ENCODE results near the gene ACER1. TPM values are rescaled to one million over a fixed set of nuclear protein-coding genes. Genes with fewer than 3 reads are reported as not detected.
"Not testable (repeated sequence)": the region's sequence is repeated elsewhere in the genome, so short reads cannot be mapped to it uniquely, and the experiment has no call there.

ACER1 gene
- total RNA-seq, 4 donors from 2014 or later, result not detected

DNA sequence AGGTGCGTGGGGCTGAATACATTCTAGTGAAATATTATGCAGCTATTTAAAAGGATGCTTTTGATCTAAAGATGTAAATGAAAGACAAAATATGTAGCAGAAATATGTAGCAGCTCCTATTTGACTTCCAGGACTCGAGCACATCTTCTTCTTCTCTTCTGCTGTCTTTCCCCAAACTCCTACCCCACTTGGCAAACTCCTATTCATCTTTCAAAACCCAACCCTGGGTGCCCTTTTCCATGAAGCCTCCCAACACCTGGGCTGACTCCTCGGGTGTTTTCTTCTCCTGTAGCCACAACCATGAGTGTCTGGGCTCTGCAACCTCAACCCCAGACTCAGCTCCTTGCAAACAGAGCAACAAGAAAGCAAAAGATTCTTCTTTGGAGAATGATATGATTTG lies 11.1 kb downstream of the ACER1 start:
- no peak for DNase-seq (ENCODE audit: low spot score in 2 of 2)
- H3K9me3 ChIP-seq, result no peaks in the 10 kb centered on the region
- H3K27ac ChIP-seq, result no peak overlapping the region
- peaks cover 0 to 6% of the 10 kb centered on the region in 2 donors for H3K27me3 ChIP-seq
- no peak overlapping the region for H3K4me3 ChIP-seq
- TF ChIP-seq POLR2A (IDR thresholded peaks at IDR 0.05) (no peak), EP300 (IDR thresholded peaks at IDR 0.05) (no peak)
- TF ChIP-seq, protein P1, sequence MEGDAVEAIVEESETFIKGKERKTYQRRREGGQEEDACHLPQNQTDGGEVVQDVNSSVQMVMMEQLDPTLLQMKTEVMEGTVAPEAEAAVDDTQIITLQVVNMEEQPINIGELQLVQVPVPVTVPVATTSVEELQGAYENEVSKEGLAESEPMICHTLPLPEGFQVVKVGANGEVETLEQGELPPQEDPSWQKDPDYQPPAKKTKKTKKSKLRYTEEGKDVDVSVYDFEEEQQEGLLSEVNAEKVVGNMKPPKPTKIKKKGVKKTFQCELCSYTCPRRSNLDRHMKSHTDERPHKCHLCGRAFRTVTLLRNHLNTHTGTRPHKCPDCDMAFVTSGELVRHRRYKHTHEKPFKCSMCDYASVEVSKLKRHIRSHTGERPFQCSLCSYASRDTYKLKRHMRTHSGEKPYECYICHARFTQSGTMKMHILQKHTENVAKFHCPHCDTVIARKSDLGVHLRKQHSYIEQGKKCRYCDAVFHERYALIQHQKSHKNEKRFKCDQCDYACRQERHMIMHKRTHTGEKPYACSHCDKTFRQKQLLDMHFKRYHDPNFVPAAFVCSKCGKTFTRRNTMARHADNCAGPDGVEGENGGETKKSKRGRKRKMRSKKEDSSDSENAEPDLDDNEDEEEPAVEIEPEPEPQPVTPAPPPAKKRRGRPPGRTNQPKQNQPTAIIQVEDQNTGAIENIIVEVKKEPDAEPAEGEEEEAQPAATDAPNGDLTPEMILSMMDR (IDR thresholded peaks at IDR 0.05), result no peak
- H3K4me1 ChIP-seq, result no peaks in the 10 kb centered on the region
- WGBS, 2 donors, result 58 to 60% methylated on average over 3 of the region's 3 CpGs
- H3K36me3 ChIP-seq, result no peaks in the 10 kb centered on the region

DNA sequence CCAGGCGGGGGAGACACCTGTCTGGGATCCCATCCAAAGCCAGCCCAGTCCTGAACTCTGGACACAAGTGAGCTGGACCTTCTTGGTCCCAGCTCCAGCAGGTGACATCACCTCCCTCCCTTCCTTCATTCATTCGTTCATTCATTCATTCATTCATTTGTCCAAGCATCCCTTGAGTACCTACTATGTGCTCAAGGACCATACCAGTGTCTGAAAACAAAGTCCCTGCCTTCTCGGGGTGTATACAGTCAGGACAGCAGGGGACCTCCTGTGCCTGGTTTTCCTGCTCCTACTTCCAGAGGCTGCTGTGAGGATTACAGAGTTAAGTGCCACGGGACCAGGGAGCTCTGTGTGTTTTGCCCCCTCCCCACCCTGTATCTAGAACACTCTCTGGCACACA lies 14.0 kb downstream of the ACER1 start:
- Histone ChIP-seq H3K27me3 (peaks cover 0 to 6% of the 10 kb centered on the region in 2 donors), H3K4me3 (no peak overlapping the region), H3K27ac (no peak overlapping the region), H3K9me3 (no peaks in the 10 kb centered on the region), H3K36me3 (no peaks in the 10 kb centered on the region), H3K4me1 (no peaks in the 10 kb centered on the region)
- no peak for DNase-seq (ENCODE audit: low spot score in 2 of 2)
- 45 to 47% methylated on average over 4 of the region's 4 CpGs for WGBS, 2 donors
- TF ChIP-seq, protein P1 (IDR thresholded peaks at IDR 0.05), result no peak
- no peak for TF ChIP-seq EP300 (IDR thresholded peaks at IDR 0.05)

DNA sequence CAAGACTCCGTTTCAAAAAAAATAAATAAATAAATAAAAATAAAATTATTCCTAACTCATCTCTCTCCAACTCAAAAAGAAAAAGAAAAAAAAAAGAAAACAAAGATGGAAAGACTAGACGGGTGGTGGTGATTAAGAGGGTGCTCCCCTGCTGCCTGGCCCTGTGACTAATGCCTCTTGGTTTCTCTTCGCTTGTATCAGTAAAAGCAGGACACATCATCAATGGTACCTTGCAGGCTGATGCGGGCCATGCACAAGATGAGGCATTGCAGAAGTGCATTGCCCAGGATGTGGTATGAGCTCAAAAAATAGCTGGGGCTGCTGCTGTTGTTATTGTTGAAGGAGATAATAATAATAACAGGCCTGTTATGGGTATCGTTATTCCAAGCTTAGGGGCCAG lies 14.6 kb downstream of the ACER1 start:
- TF ChIP-seq EP300 (IDR thresholded peaks at IDR 0.05) (no peak), POLR2A (IDR thresholded peaks at IDR 0.05) (no peak)
- TF ChIP-seq, protein P1 (IDR thresholded peaks at IDR 0.05), result no peak
- H3K4me3 ChIP-seq, result no peak overlapping the region
- 70 to 71% methylated on average over 5 of the region's 5 CpGs for WGBS, 2 donors
- H3K27me3 ChIP-seq, result peaks cover 0 to 6% of the 10 kb centered on the region in 2 donors
- no peak overlapping the region for H3K27ac ChIP-seq
- H3K36me3 ChIP-seq, result no peaks in the 10 kb centered on the region
- no peak for DNase-seq (ENCODE audit: low spot score in 2 of 2)
- peaks cover 0 to under 1% (median 0%) of the 10 kb centered on the region in 4 donors for H3K9me3 ChIP-seq
- no peaks in the 10 kb centered on the region for H3K4me1 ChIP-seq

DNA sequence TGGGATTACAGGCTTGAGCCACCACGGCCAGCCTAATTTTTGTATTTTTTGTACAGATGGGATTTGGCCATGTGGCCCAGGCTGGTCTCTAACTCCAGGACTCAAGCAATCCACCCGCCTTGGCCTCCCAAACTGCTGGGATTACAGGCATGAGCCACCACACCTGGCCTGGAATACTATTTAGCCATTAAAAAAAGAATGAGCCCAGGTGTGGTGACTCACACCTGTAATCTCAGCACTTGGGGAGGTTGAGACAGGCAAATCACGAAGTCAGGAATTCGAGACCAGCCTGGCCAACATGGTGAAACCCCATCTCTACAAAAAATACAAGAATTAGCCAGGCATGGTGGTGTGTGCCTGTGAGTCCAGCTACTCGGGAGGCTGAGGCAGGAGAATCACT lies 17.8 kb downstream of the ACER1 start:
- not testable (repeated sequence) for DNase-seq (ENCODE audit: low spot score in 2 of 2)
- WGBS, 2 donors, result 83 to 92% methylated on average over 5 of the region's 5 CpGs
- peaks cover 0 to 11% (median 0%) of the 10 kb centered on the region in 4 donors for H3K9me3 ChIP-seq

DNA sequence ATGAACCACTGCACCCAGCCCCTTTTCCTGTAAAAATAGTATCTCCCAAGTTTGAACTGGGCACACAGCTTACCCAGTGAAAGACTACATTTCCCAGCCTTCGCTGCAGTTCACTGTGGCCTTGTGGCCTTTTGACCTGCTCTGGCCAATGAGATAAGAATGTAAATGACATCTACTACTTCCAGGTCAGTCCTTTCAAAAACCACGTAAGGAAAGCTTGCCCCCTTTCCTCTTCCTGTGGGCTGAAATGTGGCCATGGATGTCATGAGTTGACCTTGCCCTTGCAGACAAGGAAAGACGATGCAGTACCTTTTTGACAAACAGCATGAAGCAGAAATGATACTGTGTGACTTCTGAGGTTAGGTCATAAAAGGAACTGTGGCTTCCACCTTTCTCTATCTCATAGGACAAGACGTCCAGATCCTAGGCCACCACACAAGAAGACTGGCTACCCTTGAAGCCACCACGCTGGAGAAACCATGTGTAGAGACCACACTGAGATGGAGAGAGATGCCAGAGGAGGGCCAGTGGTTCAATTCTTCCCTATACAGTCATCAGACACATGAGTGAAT lies 19.9 kb downstream of the ACER1 start:
- DNase-seq (ENCODE audit: low spot score in 2 of 2), result no peak
- Histone ChIP-seq H3K36me3 (no peaks in the 10 kb centered on the region), H3K27ac (no peak overlapping the region), H3K4me3 (no peak overlapping the region), H3K27me3 (no peaks in the 10 kb centered on the region), H3K9me3 (peaks cover 0 to 11% (median 0%) of the 10 kb centered on the region in 4 donors), H3K4me1 (no peaks in the 10 kb centered on the region)
- TF ChIP-seq, protein P1 (IDR thresholded peaks at IDR 0.05), result no peak
- TF ChIP-seq EP300 (IDR thresholded peaks at IDR 0.05) (no peak), POLR2A (IDR thresholded peaks at IDR 0.05) (no peak)
- WGBS, 2 donors, result 70 to 81% methylated on average over 5 of the region's 5 CpGs

More for the DNA sequence above, 17.8 kb downstream of the ACER1 start:
- H3K4me3 ChIP-seq, H3K27me3 ChIP-seq, H3K4me1 ChIP-seq, H3K27ac ChIP-seq, H3K36me3 ChIP-seq: not testable (repeated sequence)

DNA sequence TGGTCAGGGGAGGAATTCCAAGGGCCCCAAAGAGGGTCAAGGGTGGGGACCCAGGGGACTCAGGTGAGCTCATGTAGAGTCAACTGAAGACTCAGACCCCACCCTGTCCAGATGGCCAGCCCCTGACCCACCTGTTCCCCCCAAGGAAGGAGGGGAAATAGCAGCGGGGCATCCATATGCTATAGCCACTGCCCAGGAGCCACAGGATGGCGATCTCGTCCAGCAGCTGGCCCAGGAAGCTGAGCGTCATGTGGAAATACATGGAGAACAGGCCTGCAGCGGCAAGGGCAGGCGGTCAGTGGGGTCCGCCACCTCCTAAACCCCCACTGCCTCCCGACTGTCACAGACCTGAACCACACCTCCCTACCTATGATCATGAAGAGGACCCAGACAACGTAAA lies 21.4 kb downstream of the ACER1 start:
- H3K36me3 ChIP-seq, result no peaks in the 10 kb centered on the region
- no peak for DNase-seq (ENCODE audit: low spot score in 2 of 2)
- TF ChIP-seq, protein P1 (IDR thresholded peaks at IDR 0.05), result no peak
- TF ChIP-seq POLR2A (IDR thresholded peaks at IDR 0.05) (no peak), EP300 (IDR thresholded peaks at IDR 0.05) (no peak)
- 63 to 64% methylated on average over 9 of the region's 9 CpGs for WGBS, 2 donors
- no peak overlapping the region for H3K4me3 ChIP-seq
- no peak overlapping the region for H3K27ac ChIP-seq
- peaks cover 0 to 11% (median 0%) of the 10 kb centered on the region in 4 donors for H3K9me3 ChIP-seq
- no peaks in the 10 kb centered on the region for H3K27me3 ChIP-seq
- no peaks in the 10 kb centered on the region for H3K4me1 ChIP-seq

Measured in tibial nerve (tissue), 4 donors.